KOPT-K1 (cell line): ENCODE measurements around the gene TLE1.
"Not testable (repeated sequence)": the region's sequence is repeated elsewhere in the genome, so short reads cannot be mapped to it uniquely, and the experiment has no call there.

ENCODE experiments used
- H3K27ac ChIP-seq: fragments of 200-600 bp; sonication (generic); 2 replicates; pipeline ENCODE4 v1.5.1; 2016; ENCODE audit warnings: antibody characterized with exemption, mild to moderate bottlenecking, low read depth, low read length; ENCODE audit not compliant: poor library complexity, severe bottlenecking
- H3K36me3 ChIP-seq: fragments of 200-600 bp; sonication (generic); 2 replicates; pipeline ENCODE4 v1.5.1; 2017; ENCODE audit warnings: antibody characterized with exemption, mild to moderate bottlenecking, low read length, moderate library complexity; ENCODE audit not compliant: insufficient read depth
- H3K9me3 ChIP-seq: fragments of 200-600 bp; sonication (generic); 2 replicates; pipeline ENCODE4 v1.5.1; 2017; ENCODE audit warnings: antibody characterized with exemption, low read length, mild to moderate bottlenecking; ENCODE audit not compliant: insufficient read depth, poor library complexity, severe bottlenecking

TLE1 gene

DNA sequence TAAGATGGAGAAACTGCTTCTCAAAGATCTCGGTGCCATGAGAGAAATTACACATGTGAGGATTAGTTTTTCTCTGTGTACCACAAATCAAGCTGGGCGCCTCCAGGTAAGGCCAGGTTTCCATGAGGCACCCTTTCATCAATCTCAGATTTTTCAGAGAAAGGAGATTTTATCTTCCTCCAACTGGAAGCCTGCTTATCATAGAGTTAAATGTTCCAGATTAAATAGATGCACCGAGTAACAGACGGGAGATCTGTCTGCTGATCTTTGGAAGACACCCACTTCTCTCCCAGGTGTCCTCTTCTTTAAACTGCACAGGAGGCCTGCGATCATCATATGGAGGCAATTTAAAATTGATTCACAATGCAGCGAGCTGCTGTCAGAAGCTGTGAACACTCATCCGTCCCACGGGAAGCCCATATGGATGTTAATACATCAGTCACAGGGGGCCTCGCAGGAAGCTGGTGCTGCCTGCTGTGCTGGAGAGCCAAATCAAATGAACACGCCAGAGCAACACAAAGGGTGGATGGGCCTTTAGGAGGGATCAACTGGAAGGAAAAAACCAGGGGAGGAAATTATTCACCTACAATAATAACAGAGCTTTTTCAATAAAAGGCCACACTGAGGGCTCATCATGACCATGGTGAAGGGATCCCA is 93.3 kb downstream of the TLE1 start:
- Histone ChIP-seq H3K9me3 (no peaks in the 10 kb centered on the region), H3K36me3 (no peaks in the 10 kb centered on the region), H3K27ac (no peak overlapping the region)

DNA sequence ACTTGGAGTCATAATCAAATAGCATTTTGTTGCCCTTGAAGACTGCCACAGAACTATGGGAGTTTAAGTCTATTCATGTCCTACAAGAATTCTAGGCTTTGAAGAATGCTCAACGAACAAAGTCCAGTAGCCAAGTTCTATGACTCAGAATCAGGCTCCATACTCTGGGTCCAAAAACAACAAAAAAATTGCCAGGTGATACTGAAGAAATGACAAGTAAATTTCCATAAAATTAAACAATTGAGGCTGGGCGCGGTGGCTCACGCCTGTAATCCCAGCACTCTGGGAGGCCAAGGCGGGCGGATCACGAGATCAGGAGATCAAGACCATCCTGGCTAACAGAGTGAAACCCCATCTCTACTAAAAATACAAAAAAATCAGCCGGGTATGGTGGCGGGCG is 94.1 kb downstream of the TLE1 start:
- not testable (repeated sequence) for H3K9me3 ChIP-seq, H3K36me3 ChIP-seq, H3K27ac ChIP-seq

DNA sequence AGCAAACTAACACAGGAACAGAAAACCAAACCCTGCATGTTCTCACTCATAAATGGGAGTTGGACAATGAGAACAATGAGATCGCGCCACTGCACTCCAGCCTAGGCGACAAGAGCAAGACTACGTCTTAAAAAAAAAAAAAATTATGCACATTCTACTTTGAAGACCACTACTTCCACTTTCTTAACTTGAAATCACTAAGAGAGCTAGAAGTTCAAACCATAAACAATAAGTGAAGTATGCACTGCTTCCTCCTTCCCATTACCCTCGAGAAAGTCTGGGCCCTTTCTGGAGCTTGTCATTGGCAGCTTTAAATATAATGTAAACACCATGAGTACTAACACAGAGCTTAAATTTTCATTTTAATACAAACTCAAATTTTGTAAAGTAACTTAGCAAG is 94.9 kb downstream of the TLE1 start:
- no peaks in the 10 kb centered on the region for H3K9me3 ChIP-seq

DNA sequence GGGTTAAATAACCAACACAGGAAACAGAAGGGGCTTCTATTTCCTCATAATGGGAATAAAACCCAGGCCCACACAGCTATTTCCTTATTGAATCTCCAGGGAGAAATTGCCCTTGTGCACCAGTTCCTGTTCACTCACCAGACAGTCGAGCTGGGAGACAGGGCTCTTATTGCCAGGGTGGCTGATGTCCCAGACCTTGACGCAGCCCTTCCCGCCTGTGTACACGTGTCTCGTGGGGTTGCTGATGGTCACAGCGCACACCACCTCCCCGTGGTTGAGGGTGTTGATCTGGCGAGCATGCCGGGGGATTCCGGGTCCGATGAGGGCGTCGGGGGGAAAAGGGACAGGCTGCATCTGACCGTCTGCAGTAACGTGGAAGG is 96.5 kb downstream of the TLE1 start:
- no peaks in the 10 kb centered on the region for H3K36me3 ChIP-seq
- H3K27ac ChIP-seq: no peak overlapping the region
- no peaks in the 10 kb centered on the region for H3K9me3 ChIP-seq

More for the DNA sequence above, 94.9 kb downstream of the TLE1 start:
- H3K36me3 ChIP-seq: no peaks in the 10 kb centered on the region
- H3K27ac ChIP-seq: no peak overlapping the region

DNA sequence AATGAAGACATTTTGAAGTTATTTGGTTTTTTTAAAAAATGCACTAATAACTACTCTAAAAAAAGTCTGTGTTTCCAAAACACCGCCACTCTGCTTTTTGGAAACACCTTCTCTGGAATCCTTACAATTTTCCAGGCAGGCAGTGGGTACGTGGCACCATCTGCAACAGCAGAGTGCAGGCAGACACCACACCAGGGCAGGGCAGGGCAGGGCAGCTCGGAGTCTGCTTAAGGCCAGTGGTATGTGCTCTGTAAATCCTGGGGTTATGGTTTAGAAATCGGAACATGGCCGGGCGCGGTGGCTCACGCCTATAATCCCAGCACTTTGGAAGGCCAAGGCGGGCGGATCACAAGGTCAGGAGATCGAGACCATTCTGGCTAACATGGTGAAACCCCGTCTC is 97.6 kb downstream of the TLE1 start:
- Histone ChIP-seq H3K27ac (no peak overlapping the region), H3K36me3 (no peaks in the 10 kb centered on the region), H3K9me3 (no peaks in the 10 kb centered on the region)

DNA sequence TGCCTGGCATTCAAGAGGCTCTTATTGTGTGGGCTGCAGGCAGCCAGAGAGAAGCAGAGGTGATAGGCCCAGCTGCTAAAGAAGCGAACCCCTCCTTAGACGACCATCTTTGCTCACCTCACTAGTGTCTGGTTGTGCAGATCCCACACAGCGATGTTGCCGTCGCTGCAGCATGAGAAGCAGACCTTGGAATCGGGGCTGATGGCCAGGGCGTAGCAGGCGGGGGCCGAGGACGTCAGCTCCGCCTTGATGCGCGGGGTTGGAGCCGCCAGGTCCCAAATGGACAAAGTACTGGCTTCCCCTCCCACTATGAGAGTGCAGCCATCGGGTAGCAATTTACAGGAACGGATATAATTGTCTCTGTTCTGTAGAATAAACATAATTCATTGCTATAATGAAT is 98.7 kb downstream of the TLE1 start:
- Histone ChIP-seq H3K36me3 (no peaks in the 10 kb centered on the region), H3K9me3 (no peaks in the 10 kb centered on the region), H3K27ac (no peak overlapping the region)

DNA sequence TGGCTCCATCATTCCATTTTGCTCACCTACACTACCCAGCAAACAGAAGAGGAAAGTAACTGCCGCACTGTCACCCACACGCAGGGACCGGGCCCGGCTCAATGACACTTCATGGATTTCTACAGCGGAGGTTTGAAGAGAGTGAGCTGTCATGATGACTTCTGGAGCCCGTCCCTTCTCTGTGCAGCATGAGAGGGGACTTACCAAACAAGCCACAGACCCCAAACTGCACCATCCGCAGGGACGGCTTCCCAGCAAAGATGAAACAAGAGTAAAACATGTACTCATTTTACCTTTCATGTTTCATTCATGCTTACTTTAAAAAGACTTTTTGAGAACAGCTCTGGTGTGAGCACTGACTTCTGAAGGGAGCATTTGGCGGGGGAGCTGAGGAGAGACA is 99.5 kb downstream of the TLE1 start:
- no peak overlapping the region for H3K27ac ChIP-seq
- no peaks in the 10 kb centered on the region for H3K36me3 ChIP-seq
- H3K9me3 ChIP-seq: no peaks in the 10 kb centered on the region

DNA sequence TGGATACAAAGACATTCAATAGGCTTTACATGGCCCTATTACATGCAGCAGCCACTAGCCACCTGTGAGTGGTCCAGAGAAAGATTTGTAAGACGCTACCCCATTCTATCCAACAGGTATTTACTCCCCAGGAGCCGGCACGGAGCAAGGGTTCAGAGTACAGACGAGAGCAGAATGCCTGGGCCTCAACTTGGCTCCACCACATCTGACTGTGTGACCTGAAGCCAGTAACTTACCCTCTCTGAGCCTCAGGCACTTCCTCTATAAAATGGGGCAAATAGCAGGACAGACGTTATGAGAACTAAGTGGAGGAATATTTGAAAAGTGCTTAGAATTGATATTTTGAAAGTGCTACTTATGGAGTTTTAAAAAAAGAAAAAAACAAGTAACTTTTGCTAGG is 100.0 kb downstream of the TLE1 start:
- H3K36me3 ChIP-seq: no peaks in the 10 kb centered on the region
- no peak overlapping the region for H3K27ac ChIP-seq
- no peaks in the 10 kb centered on the region for H3K9me3 ChIP-seq

DNA sequence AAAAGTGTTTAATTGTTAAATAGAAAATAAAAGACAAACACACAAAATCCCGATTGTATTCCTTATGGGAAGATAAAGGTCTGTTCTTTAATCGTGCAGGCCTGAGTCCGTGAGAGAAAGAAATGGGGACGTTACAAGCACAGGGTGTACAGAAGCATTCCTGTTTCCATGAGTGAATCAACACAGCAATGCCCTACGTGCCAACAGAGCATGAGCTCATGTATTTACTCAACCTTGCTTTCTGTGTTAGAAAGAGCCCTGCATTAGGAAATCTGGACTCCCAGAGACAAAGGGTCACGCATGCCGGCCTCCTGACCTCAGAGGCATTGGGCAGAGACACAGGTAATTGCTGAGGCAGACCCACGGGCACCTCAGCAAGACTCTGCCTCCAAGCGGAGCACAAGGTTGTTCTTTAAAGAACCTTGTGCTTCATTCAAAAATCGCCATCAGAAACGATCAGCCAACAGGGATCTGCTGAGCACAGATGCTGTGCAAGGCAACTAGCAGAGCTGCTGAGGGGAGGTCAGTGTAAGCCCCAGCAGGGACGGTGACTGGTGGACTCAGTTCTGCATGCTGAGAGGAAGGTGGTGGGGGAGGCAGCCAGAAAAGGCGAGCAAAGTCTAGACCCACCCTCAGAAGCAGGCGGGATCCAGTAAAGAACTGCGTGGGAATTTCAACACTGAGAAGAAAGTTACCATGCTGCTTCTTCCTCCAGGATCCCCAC is 101.0 kb downstream of the TLE1 start:
- Histone ChIP-seq H3K36me3 (no peaks in the 10 kb centered on the region), H3K9me3 (no peaks in the 10 kb centered on the region), H3K27ac (no peak overlapping the region)

DNA sequence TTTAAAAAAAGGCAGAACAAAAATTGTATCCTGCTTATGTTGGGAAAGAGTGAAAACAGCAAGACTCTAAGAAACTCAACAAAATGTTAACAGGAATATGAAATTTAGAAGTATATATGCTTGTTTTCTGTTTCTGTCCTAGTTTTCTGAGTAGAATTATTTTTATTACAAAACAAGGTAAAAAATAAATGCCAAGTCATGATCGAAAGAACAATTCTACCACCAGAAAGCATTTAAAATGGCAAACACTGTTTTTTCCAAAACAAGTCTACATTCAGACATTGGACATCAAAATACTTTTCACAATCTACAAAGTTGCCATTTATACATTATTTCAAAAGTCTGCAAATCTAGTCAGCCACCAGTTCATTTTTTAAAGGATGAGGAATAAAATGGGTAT is 102.6 kb downstream of the TLE1 start:
- H3K36me3 ChIP-seq: no peaks in the 10 kb centered on the region

DNA sequence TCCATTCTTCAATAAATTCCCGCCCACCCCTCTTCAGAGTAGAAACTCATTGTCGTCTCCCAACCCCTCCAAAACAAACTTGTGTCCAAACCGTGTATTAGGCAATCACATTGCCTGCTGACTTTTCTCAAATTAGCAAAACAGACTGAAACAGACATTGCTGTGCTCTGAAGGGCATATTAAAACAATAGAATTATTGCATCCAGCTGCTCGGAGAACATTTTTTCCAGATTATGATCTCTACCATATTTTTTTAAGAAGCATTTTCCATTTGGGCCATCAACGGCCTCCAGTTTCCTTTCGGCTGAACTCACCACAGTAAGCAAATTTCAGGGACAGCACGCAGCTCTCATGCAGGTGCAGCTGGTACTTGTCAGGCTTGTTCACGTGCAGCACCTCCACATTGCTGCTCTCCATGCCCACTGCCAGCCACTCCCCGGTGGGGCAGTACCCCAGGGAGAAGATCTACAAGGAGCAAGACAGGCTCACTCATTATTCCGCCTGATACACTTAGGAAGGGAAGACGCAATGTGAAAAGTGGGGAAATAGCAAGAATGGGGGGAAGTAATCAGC is 104.1 kb downstream of the TLE1 start:
- Histone ChIP-seq H3K36me3 (no peaks in the 10 kb centered on the region), H3K9me3 (no peaks in the 10 kb centered on the region), H3K27ac (no peak overlapping the region)

More for the DNA sequence above, 102.6 kb downstream of the TLE1 start:
- Histone ChIP-seq H3K9me3 (no peaks in the 10 kb centered on the region), H3K27ac (no peak overlapping the region)

DNA sequence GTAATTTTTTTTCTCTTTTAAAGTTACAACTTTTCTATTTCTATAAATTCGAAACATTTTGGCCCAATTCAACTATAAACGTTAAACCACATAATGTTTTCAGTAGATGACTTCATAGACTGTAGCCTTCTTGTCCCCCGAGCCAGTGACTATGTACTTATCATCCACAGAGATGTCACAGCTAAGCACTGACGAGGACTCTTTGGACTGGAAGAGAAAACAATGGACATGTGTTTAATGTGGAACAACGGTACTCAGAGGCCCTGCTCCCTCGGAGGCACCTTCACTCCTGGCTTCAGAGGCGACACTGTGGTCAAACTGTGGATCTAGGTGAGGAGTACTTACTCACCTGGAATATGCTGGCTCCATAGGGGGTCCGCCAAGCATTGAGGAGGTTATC is 105.2 kb downstream of the TLE1 start:
- Histone ChIP-seq H3K27ac (no peak overlapping the region), H3K9me3 (no peaks in the 10 kb centered on the region), H3K36me3 (no peaks in the 10 kb centered on the region)

DNA sequence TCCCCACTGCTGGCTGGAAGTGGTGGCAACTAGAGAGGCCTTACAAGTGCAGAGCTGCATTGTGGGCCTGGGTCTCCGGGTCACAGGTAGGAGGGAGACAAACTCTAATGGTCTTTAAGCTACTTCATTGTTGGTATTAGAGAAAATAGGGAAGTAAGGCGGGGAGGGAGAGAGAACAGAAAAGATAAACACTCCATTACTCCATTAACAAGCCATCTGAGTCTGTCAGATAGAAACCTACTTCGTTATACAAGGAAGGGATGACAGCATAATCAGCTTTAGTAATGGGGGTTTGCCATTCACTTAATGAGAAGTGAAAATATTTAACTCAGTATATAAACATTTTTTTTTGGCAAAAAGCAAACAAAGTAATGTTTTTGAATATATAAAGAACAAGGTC is 107.4 kb downstream of the TLE1 start:
- Histone ChIP-seq H3K27ac (no peak overlapping the region), H3K36me3 (no peaks in the 10 kb centered on the region), H3K9me3 (no peaks in the 10 kb centered on the region)

DNA sequence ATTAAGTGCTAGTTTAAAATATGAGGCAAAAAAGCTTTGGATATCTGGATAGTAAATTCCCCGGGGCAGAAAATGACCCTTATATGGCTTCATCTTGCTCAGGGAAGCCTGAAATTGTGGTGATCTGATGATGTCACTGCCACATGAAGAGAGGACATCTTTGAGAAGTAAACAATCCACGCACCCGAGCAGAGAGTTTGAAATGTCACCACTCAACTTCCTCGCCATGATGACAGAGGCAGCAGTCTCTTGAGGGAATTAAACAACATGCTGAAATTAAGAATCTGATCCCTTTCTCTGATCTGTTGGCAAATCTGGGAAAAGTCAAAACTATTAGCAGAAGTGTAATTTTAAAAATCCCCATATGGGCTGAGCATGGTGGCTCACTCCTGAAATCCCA is 110.0 kb downstream of the TLE1 start:
- no peaks in the 10 kb centered on the region for H3K9me3 ChIP-seq
- H3K27ac ChIP-seq: no peak overlapping the region
- no peaks in the 10 kb centered on the region for H3K36me3 ChIP-seq

DNA sequence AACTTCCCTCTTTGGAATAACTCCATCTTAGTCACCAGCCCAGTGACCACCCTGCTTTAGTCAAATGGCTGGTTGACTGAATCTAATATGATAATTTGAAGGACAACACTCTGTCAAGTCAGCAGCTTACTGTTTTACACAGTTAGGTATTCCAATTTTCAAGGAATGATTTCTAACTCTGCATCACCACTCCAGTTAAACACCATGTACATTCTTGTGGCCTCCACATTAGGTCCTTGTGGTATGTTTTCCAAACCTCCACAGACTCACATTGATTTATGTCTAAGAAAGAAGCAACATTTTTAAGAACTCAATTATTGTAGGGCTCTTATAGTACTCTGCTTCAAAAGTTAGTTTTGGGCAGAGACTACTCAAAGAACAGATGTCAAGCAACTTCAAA is 110.7 kb downstream of the TLE1 start:
- no peaks in the 10 kb centered on the region for H3K9me3 ChIP-seq
- no peak overlapping the region for H3K27ac ChIP-seq
- no peaks in the 10 kb centered on the region for H3K36me3 ChIP-seq

DNA sequence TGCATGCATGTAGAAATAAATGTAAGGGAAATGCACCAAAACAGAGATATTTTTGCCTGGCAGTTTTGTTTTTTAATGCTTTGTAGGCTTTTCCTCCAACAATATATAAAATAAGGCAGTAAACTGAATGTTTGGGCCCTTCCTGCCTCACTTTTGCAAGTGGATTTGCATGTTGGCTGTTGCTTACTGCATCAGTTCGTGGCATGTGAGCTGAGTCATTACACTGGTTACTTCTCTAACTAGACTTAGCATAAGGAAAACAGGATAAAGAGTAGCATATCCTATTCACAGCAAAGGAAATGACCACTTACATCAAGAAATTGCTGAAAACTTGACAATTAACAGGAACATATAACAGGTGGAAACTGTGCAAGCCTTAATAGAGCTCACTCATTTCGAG is 113.4 kb downstream of the TLE1 start:
- Histone ChIP-seq H3K27ac (no peak overlapping the region), H3K9me3 (no peaks in the 10 kb centered on the region), H3K36me3 (no peaks in the 10 kb centered on the region)
